NT2/D1 (cell line): ENCODE measurements around the gene LRCH1.
"Not testable (repeated sequence)": the region's sequence is repeated elsewhere in the genome, so short reads cannot be mapped to it uniquely, and the experiment has no call there.

ENCODE experiments used
- DNase-seq: peaks from one replicate; pipeline ENCODE4 v3.0.0-alpha.2; 2011; ENCODE audit warnings: low read depth, low spot score
- H3K27me3 ChIP-seq: 2 replicates; pipeline ENCODE4 v1.6.0; 2011; ENCODE audit warnings: mild to moderate bottlenecking; ENCODE audit not compliant: insufficient read length, insufficient read depth
- H3K36me3 ChIP-seq: 2 replicates; pipeline ENCODE4 v1.6.1; 2011; ENCODE audit warnings: mild to moderate bottlenecking, low read length, mixed read lengths; ENCODE audit not compliant: insufficient read depth, insufficient read length
- H3K4me1 ChIP-seq: 2 replicates; pipeline ENCODE4 v1.5.1; 2011; ENCODE audit not compliant: insufficient read depth, insufficient read length
- H3K4me3 ChIP-seq: 2 replicates; pipeline ENCODE4 v1.5.1; 2011; ENCODE audit warnings: low read depth; ENCODE audit not compliant: insufficient read length
- H3K9ac ChIP-seq: 2 replicates; pipeline ENCODE4 v1.6.0; 2011; ENCODE audit warnings: low read depth; ENCODE audit not compliant: insufficient read length
- H3K9me3 ChIP-seq: 2 replicates; pipeline ENCODE4 v1.5.1; 2011; ENCODE audit warnings: mild to moderate bottlenecking, low read length; ENCODE audit not compliant: insufficient read depth
- SUZ12 ChIP-seq: IDR thresholded peaks from 2 replicates; pipeline ENCODE4 v1.6.1; 2011; ENCODE audit not compliant: insufficient read length, insufficient read depth; ENCODE audit errors: extremely low read depth
- YY1 ChIP-seq: IDR thresholded peaks from 2 replicates; pipeline ENCODE4 v1.6.1; 2011; ENCODE audit not compliant: insufficient read length, insufficient read depth
- ZNF274 ChIP-seq: IDR thresholded peaks from 2 replicates; pipeline ENCODE4 v1.6.1; 2011; ENCODE audit warnings: mild to moderate bottlenecking, low read depth, low read length

The LRCH1 gene, protein sequence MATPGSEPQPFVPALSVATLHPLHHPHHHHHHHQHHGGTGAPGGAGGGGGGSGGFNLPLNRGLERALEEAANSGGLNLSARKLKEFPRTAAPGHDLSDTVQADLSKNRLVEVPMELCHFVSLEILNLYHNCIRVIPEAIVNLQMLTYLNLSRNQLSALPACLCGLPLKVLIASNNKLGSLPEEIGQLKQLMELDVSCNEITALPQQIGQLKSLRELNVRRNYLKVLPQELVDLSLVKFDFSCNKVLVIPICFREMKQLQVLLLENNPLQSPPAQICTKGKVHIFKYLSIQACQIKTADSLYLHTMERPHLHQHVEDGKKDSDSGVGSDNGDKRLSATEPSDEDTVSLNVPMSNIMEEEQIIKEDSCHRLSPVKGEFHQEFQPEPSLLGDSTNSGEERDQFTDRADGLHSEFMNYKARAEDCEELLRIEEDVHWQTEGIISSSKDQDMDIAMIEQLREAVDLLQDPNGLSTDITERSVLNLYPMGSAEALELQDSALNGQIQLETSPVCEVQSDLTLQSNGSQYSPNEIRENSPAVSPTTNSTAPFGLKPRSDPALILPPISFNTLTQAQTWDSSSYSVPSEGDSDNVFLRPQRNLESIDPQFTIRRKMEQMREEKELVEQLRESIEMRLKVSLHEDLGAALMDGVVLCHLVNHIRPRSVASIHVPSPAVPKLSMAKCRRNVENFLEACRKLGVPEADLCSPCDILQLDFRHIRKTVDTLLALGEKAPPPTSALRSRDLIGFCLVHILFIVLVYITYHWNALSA

DNA sequence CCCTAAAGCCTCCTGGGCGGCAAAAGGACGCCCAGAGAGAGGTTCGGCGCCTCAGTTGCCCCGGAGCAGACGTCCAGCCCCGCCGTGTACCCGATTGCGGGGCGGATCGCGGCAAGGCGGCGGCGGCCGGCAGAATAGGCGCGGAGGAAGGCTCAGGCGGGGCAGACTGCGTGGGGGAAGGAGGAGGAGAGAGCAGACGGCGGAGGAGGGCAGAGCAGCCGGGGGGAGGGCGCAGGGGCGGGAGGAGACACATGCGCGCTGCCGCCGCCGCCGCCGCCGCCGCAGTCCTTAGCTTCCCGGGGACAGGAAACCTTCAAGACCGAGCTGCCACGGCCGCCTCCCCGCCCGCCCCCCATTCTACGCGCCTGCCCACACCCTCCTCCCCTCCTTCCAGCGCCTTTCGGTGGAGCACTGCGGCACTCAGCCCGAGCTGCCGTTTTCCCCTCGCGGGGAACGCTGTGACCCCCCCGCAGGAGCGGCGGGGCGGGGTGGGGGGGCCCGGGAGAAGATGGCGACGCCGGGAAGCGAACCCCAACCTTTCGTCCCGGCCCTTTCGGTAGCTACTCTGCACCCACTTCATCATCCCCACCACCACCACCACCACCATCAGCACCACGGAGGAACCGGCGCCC is at the start of gene LRCH1:
TSS of gene LRCH1 (plus strand) at position 282 of the 632 bp plus-strand sequence. CDS start at position 509, 227 bp downstream.
- DNase-seq: peak; percentile 36
- Histone ChIP-seq H3K36me3 (no peaks in the 10 kb centered on the region), H3K27me3 (peaks cover 32% of the 10 kb centered on the region), H3K4me3 (peak within 1 kb of the TSS; percentile 66), H3K9ac (peak within 1 kb of the TSS; percentile 74), H3K9me3 (no peaks in the 10 kb centered on the region), H3K4me1 (no peaks in the 10 kb centered on the region)
- TF ChIP-seq ZNF274: no peak
- TF ChIP-seq YY1: no peak
- no peak for TF ChIP-seq SUZ12

DNA sequence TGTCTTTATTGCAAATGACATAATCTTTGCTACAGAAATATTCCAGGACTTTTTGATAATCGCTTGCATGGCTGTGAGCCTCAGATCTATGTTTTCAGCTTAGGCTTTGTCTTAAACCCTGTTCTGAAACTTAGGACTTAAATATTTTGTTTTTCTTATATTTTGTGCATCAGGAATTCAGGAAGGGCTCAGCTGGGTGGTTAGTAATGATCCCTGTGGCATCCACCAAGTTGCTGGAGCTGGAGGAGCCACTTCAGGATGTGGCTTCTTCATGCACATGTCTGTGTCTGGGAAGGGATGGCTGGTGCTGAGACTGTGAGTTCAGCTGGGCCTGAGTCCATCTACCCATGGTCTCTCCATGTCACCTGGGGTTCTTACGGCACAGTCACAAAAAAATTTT is 48.9 kb upstream of the LRCH1 start:
- 0 out of 2 replicates have a peak, but pooled peaks cover 3% of the 10 kb centered on the region for H3K9me3 ChIP-seq
- no peak overlapping the region for H3K9ac ChIP-seq
- H3K27me3 ChIP-seq: no peaks in the 10 kb centered on the region
- no peaks in the 10 kb centered on the region for H3K36me3 ChIP-seq
- TF ChIP-seq SUZ12: no peak
- no peaks in the 10 kb centered on the region for H3K4me1 ChIP-seq
- H3K4me3 ChIP-seq: no peak overlapping the region
- DNase-seq: no peak

DNA sequence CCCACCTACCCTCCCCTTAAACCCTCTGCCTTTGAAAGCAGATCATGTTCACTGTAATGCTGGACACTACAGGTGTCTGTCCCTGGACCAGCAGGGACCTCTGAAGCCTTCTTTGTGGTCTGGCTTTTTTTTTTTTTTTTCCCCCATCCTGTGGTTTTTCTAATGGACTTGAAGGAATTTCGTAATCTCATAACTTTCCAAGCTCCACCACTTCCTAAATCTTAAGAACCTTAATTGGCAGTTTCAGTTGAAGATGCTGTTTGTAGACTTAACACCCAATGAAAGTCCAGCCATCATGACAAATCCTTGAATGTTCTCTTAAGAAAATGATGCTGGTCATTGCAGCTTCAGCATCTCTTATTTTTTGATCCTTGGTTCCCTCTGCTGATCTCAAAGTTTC is 45.0 kb upstream of the LRCH1 start:
- Histone ChIP-seq H3K36me3 (no peaks in the 10 kb centered on the region), H3K4me1 (no peaks in the 10 kb centered on the region), H3K27me3 (no peaks in the 10 kb centered on the region), H3K4me3 (no peak overlapping the region), H3K9me3 (0 out of 2 replicates have a peak, but pooled peaks cover 3% of the 10 kb centered on the region), H3K9ac (no peak overlapping the region)
- TF ChIP-seq YY1 (no peak), SUZ12 (no peak), ZNF274 (no peak)
- DNase-seq: no peak

DNA sequence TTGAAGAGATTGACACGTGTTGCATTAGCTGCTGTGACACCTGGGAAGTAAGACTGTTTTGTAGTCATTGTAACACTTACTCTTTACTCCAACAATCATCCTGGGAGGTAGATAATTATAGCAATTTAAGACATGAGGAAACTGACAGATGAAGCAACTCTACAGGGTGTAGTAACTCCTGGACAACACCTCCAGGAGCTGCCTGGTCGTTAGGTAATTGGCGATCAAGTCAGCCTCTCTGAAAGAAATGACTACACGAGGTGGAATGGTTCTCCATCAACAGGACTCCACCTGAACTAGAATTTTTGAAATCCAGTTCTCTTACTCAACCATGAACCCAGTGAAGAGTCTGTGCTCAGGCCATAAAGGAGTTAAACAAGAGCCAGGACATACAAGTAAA is 43.0 kb upstream of the LRCH1 start:
- DNase-seq: no peak

DNA sequence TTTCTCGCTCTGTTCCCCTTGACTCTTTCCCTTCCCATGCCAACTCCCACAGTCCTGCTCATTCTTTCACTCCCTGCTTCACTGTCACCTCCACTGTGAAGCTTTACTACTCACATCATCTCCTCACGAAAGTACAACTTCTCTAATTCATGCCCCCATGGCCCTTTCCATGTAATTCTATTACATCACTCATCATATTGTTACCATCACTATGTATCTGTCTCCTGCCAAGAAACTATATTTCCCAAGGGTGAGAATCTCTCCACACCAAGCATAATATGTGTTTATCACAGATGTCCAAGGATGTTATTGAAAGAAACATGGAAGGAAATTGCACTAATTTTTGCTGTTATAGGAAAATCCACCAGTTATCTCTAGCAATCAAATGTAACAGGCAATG is 37.2 kb upstream of the LRCH1 start:
- no peaks in the 10 kb centered on the region for H3K27me3 ChIP-seq
- no peak for TF ChIP-seq SUZ12
- TF ChIP-seq YY1: no peak
- TF ChIP-seq ZNF274: no peak
- no peak overlapping the region for H3K9ac ChIP-seq
- H3K36me3 ChIP-seq: no peaks in the 10 kb centered on the region
- H3K9me3 ChIP-seq: no peaks in the 10 kb centered on the region; the same call in 1 of the 2 replicates
- no peaks in the 10 kb centered on the region for H3K4me1 ChIP-seq
- DNase-seq: no peak
- H3K4me3 ChIP-seq: no peak overlapping the region

More for the DNA sequence above, 43.0 kb upstream of the LRCH1 start:
- H3K9me3 ChIP-seq: no peaks in the 10 kb centered on the region
- H3K4me1 ChIP-seq: no peaks in the 10 kb centered on the region
- no peak overlapping the region for H3K9ac ChIP-seq
- no peaks in the 10 kb centered on the region for H3K27me3 ChIP-seq
- TF ChIP-seq SUZ12 (no peak), YY1 (no peak), ZNF274 (no peak)
- H3K4me3 ChIP-seq: no peak overlapping the region
- H3K36me3 ChIP-seq: no peaks in the 10 kb centered on the region

DNA sequence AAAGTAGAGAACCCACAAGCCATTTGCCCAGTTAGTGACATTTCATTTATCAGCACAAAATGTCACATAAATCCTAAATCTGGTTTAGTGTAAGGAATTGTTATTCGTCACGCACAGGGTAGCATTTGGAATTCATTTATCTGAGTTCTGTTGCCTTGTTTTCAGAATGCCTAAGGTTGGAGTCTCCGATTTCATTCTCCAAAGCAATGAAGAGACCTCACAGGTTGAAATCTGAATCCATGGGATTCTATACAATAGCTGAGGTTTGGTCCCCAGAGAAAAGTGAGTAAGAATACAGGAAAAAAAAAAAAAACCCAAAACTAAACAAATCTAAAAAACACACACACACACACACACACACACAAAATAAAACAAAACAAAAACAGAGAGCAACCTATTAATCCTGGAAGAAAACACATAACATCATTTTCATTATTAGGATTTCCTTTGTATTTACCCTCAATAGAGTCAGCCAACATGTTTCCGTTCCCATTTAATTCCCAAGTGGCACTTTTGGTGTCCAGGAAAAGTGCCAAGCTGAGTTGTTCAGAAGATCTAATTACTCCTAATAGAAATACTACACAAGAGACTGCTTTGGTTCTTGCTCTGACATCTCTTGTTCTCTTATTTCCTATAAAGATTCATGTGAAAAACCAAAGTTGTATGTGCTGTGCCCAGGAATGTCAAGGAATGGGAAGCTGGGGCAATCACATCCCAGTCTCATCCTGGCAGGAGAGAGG is 36.2 kb upstream of the LRCH1 start:
- DNase-seq: no peak
- TF ChIP-seq ZNF274: no peak
- TF ChIP-seq YY1: no peak
- no peak for TF ChIP-seq SUZ12
- H3K4me1 ChIP-seq: no peaks in the 10 kb centered on the region
- H3K36me3 ChIP-seq: no peaks in the 10 kb centered on the region
- H3K4me3 ChIP-seq: no peak overlapping the region
- no peak overlapping the region for H3K9ac ChIP-seq
- H3K27me3 ChIP-seq: no peaks in the 10 kb centered on the region
- H3K9me3 ChIP-seq: peaks cover 7% of the 10 kb centered on the region; the same call in 1 of the 2 replicates

DNA sequence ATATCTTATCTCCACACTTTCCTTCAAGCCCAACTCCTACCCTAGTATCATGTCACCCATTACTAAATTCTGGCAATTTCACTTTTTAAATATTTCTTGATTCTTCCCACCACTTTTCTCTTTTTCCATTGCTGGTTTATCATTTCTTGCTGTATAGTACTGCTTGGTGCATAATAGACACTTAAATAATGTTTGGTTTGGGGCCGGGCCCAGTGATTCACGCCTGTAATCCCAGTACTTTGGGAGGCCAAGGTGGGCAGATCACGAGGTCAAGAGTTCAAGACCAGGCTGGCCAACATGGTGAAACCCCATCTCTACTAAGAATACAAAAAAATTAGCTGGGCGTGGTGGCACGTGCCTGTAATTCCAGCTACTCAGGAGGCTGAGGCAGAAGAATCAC is 35.2 kb upstream of the LRCH1 start:
- not testable (repeated sequence) for H3K27me3 ChIP-seq, H3K36me3 ChIP-seq, H3K9ac ChIP-seq, H3K4me3 ChIP-seq, H3K4me1 ChIP-seq, DNase-seq
- peaks cover 11% of the 10 kb centered on the region; the same call in 1 of the 2 replicates for H3K9me3 ChIP-seq
